Measurements from ENCODE around the gene FAM151A.

FAM151A gene

DNA sequence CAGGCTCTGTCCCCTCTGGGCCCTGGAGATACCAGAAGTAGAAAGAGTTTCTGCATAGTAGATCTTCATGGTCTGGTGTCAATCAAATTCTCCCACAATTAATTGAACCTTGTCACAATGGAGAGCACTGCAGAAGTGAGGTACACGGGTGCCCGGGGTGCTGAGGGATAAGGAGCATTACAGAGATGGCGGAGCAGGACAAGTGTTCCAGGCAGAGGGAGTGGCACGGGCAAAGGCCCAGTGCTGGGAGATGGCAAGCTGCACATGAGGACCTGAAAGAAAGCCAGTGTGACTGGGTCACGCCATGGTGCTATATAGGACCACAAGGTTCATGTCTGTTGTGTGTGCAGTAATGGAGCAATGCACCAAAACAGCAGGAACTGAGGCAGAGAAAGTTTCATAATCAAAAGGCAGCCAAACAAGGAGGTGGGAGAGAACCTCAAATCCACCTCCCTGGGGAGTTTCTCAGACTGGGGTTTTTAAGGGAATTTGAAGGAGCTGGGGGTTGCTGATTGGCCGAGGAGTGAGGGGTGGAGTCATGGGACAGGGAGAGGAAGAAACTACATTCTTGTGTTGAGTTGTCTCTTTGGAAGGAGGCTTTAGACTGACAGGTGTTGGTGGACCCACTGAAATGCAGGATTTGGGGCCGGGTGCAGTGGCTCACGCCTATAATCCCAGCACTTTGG is 47.6 kb downstream of the FAM151A start:
- DNase-seq, result no peak

GRCh38 chr1:54575161-54575560 is 48.2 kb downstream of the FAM151A start:
- DNase-seq, result no peak

DNA sequence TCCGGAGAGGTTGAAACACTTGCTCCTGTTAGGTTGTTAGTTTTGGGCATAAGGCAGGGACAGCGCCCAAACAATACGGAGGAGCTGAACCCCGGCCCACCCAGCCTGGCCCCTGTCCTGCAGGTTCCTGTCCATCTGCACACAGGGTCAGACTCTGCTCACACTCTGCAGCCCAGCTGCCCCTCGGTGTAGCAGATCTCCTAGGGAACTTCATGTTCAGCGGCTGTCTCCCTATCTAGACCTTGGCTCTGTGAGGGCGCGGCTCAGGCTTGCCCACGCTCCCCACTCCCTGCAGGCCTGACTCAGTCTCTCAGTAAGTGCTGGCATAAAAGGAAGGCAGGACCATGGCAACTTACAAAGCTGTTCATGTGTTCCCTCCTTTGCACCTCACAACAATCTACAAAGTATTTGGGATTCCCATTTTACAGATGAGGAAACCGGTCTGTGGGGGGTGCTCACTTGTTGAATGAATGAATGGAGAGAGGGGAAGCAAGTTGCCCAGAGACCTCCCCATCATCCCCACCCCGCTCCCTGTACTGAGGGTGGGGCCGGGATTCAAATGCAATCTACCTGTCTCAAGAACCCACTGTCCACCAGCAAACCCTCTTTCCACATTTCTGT is 49.1 kb downstream of the FAM151A start:
- no peak for DNase-seq

- DNase-seq, result no peak
Observed at GRCh38 chr1:54572542-54572850, 50.8 kb downstream of the FAM151A start.

- no peak for DNase-seq
Observed at GRCh38 chr1:54571803-54572541, 51.4 kb downstream of the FAM151A start.

DNA sequence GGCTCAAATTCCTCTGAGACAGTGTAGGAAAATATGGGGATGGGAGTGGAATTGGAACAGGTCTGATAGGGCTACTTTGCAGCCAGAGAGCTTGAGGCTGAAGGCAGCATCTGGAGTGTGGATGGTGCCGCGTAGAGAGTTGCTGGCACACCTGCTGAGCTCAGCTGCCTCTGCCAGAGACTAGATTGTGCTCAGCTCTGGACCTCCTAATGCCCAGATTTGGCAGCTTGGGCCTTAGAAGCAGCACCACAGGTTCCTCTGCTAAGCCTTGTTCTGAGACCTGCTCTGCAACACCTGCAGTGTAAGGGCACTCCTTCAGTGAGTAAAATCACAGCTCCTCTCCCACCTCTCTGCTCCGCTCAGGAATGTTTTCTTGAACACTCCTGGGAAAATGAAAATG is 52.0 kb downstream of the FAM151A start:
- no peak for DNase-seq

- DNase-seq, result no peak
Observed at GRCh38 chr1:54570161-54570560, 53.2 kb downstream of the FAM151A start.

- DNase-seq, result no peak
Observed at GRCh38 chr1:54569339-54569738, 54.0 kb downstream of the FAM151A start.

DNA sequence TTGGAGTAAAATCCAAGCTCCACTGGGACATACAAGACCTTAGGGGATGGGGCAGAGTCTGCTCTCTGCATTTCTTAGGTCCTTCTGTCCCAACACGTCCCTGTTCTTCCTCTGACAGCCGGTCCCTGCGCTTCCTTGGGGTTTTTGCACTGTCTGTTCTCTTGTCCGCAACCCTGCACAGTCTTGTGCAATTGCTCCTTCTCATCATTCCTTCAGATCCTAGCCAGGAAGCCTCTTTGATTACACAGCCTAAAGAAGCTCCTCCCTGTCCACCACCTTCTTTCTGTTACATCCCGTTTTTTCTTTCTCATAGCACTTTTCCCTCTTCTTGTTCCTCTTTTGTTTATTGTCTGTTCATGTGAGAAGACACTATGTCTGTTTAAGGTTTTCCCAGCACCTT is 55.4 kb downstream of the FAM151A start:
- DNase-seq, result no peak

DNA sequence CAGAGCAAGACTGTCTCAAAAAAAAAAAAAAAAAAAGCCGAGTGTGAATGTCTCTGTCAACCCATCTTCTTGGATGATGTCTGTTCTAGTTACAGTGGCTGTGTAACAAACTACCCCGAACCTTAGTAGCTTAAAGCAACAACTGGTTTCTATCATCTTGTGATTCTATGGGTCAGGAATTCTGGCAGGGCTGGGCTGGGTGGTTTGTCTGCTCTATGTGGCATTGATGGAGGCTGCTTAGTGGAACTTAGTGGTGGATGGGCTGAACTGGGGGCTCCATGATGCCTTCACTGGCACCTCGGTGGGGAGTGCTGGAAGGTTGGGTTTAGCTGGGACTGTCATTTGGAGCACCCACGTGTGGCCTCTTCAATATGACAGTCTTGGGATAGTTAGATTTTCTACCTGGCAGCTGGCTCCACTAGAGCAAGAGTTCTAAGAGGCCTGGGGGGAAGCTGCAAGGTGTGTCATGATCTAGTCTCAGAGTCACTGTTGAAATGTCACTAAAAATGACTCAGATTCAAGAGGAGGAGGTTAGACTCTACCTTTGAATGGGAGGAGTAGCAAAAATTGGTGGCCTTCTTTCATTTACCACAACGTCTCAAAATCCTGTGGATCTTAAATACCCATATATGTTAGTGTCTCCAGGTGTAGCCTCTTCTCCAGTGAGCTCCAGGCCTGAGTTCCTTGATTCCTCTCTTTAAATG is 56.7 kb downstream of the FAM151A start:
- no peak for DNase-seq

DNA sequence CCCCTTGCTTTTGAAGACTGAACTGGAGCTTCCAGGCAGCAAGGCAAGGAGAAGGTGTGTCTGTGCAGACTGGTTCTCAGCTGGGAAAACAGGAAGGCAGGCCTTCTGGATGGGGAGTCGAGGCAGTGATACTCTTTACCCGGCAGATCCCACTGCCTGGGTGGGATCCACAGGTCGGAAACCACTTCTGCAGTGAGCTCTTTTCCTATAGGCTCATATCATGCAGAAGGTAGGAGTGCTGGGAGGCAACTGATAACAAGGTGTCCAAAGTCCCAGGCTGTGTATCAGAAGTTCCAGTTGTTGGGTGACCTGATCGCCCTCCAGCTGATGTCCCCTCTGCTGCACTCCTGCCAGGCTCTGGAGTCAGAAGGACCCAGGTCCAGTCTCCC is 58.2 kb downstream of the FAM151A start:
- DNase-seq, result no peak

GRCh38 chr1:54564312-54565112 is 58.8 kb downstream of the FAM151A start:
- peak in 1 of 2 donors; percentile 14 for DNase-seq

- DNase-seq, result no peak
Observed at GRCh38 chr1:54559771-54560231, 63.5 kb downstream of the FAM151A start.

Data from CD4-positive, alpha-beta T cell treated with Interferon alpha-2 for 1 hour (primary cell).